ENCODE measurements around the gene COA5.

COA5 gene

GRCh38 chr2:98571796-98572195, 36.5 kb downstream of the COA5 start:
- TF ChIP-seq GATA3 (IDR thresholded peaks at IDR 0.05; ENCODE audit: low read depth, low read length) (no peak), GATA2 (IDR thresholded peaks at IDR 0.05; ENCODE audit: low read depth, low read length) (no peak)

DNA sequence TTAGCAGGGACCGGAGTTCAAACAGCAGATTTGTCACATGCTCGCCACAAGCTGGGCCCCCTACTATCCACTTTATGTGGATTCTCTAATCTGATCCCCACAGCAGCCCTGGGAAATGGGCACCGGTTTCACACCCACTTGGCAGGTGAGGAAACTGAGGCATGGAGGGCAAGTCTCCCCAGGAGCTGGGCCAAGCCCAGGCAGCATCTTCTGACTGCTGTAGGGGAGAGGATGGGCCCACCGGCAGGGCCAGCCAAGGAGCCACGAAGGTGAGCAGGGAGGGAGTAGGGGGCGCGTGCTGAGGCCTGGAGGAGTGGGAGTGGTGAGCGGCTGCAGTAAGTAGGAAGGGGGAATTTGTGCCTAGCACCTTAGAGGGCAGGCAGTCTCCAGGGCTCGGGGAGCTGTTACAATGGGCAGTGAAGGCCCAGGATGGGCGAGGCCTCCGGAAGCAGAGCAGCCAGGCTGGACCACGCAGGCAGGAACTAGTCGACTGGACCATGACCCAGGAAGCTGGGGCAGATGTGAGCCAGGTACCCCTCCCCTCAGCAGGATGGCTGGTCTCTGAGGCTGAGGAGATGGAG, 37.1 kb downstream of the COA5 start:
- no peak for TF ChIP-seq GATA2 (IDR thresholded peaks at IDR 0.05; ENCODE audit: low read depth, low read length)
- no peak for TF ChIP-seq GATA3 (IDR thresholded peaks at IDR 0.05; ENCODE audit: low read depth, low read length)

DNA sequence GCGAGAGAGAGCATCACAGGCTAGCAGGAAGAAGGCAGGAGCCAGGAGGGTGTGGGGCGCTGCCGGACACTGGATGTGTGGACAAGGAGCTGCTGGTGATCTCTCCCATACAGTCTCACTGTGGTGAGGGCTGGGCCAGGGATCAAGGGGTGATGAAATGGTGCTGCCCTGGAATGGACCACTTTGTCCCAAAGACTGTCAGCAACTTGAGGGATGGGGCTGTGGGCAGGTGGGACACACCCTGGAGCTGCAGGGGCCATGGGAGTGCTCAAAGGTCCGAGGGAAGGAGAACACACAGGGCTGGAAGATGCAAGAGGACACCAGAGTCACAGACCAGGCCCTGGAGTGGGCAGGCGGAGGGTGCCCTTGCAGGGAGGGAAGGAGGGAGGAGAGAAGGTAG, 38.0 kb downstream of the COA5 start:
- TF ChIP-seq GATA2 (IDR thresholded peaks at IDR 0.05; ENCODE audit: low read depth, low read length) (no peak), GATA3 (IDR thresholded peaks at IDR 0.05; ENCODE audit: low read depth, low read length) (no peak)

GRCh38 chr2:98569915-98570314, 38.4 kb downstream of the COA5 start:
- TF ChIP-seq GATA2 (IDR thresholded peaks at IDR 0.05; ENCODE audit: low read depth, low read length) (no peak), GATA3 (IDR thresholded peaks at IDR 0.05; ENCODE audit: low read depth, low read length) (no peak)

- TF ChIP-seq GATA2 (IDR thresholded peaks at IDR 0.05; ENCODE audit: low read depth, low read length) (no peak), GATA3 (IDR thresholded peaks at IDR 0.05; ENCODE audit: low read depth, low read length) (no peak)
Measured at GRCh38 chr2:98569197-98569793, 39.0 kb downstream of the COA5 start.

DNA sequence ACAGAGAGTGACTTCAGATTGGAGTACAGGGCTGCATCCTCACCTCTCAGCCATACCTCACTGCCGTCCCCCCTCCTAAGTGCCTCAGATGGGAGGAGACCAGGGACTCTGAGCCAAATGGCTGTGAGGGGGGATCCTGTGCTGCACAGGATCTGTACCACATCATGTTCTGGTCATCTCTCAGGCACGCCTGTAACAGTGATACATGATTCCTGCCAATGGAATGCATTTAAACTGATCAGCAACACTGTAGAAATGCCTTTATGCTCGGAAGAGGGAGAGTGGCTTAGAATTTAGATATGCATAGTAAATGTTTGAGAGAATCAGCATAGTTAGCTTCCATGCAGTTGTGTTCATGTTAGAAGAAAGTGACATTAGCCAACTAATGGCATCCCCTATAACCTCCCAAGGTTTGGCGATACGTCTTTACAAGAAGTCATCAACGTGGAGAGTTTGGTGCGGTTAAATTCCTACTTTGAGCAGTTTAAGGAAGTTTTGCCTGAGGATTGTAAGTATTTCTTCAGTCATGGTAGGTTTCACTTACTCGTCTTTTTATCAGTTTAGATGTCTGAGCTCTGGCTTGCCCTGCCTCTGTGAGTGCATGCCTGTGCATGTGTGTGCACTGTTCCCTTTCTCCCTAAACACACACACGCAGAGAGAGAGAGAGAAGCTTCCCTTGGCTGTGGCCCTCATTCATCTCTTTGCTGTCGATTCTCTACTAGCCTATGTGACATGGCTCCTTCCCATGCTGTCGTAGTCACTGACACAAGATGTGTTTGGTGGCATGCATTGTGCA, 40.0 kb downstream of the COA5 start:
- TF ChIP-seq GATA2 (IDR thresholded peaks at IDR 0.05; ENCODE audit: low read depth, low read length): no peak
- no peak for TF ChIP-seq GATA3 (IDR thresholded peaks at IDR 0.05; ENCODE audit: low read depth, low read length)

DNA sequence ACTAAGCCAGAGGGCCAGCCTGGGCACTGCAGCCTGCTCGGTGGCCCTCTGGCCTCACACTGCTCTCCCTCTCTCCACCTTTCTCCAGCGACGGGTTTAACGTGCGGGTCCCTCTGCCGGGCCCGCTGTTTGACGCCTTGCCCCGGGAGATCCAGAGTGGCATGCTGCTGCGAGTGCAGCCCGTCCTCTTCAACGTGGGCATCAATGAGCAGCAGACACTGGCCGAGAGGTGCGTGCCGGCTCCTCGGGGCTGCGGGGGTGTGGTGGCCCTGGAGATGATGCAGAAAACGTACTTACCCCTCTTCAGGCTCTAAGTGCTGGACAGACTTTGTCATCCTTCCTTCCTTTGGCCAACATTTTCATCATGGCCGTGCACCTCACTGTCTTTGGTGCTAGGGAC, 42.4 kb downstream of the COA5 start:
- no peak for TF ChIP-seq GATA2 (IDR thresholded peaks at IDR 0.05; ENCODE audit: low read depth, low read length)
- no peak for TF ChIP-seq GATA3 (IDR thresholded peaks at IDR 0.05; ENCODE audit: low read depth, low read length)

DNA sequence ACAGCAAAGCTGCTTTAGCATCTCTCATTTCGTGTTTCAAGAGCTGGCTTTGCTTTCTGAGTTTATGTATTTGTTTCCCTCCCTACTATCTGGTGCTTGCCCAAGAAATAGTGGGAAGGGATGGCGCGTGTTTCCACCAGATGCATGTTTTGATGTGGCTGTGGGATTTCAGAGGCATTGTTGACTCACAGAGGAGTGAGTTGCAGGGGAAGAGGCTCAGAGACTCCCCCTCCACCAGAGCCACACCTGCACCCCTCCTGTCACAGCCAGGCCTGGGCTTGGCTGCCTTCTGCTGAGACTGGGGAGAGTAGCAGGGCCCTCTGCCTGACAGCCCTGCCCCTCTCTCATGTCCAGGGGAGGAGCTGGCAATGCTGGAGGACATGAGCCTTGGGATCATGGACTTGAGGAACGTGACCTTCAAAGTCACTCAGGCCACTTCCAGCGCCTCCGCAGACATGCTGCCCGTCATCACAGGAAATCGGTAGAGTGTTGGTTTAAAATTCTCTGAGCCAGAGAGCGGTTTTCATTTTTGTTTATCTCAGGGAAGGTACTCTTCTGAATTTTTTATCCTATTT, 42.9 kb downstream of the COA5 start:
- TF ChIP-seq GATA2 (IDR thresholded peaks at IDR 0.05; ENCODE audit: low read depth, low read length) (no peak), GATA3 (IDR thresholded peaks at IDR 0.05; ENCODE audit: low read depth, low read length) (no peak)

DNA sequence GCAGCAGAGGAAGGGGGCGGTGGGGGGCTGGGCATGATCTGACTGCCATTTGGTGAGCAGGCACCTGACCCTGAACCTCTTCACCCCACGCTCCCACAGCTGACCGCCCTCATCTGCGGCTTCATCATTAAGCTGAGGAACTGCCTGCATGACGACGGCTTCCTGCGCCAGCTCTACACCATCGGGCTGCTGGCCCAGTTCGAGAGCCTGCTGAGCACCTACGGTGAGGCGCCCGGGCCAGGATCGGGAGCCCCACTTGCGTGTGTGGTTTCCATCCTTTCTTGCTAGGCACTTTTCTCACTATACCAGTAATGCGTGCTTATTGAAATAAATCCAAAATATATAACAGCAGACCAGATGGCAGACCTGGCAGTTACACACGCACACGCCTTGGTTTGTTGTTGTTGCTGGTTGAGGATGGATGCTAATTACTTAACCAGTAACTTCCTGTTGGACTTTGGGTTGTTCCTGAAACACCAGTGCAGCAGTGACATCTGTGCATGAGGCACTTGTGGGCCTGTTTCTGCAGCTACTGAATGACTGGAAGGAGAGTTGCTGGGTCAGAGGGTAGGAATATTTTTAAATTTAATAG, 43.7 kb downstream of the COA5 start:
- TF ChIP-seq GATA2 (IDR thresholded peaks at IDR 0.05; ENCODE audit: low read depth, low read length): no peak
- no peak for TF ChIP-seq GATA3 (IDR thresholded peaks at IDR 0.05; ENCODE audit: low read depth, low read length)

GRCh38 chr2:98563394-98563793, 44.9 kb downstream of the COA5 start:
- TF ChIP-seq GATA2 (IDR thresholded peaks at IDR 0.05; ENCODE audit: low read depth, low read length) (no peak), GATA3 (IDR thresholded peaks at IDR 0.05; ENCODE audit: low read depth, low read length) (no peak)

DNA sequence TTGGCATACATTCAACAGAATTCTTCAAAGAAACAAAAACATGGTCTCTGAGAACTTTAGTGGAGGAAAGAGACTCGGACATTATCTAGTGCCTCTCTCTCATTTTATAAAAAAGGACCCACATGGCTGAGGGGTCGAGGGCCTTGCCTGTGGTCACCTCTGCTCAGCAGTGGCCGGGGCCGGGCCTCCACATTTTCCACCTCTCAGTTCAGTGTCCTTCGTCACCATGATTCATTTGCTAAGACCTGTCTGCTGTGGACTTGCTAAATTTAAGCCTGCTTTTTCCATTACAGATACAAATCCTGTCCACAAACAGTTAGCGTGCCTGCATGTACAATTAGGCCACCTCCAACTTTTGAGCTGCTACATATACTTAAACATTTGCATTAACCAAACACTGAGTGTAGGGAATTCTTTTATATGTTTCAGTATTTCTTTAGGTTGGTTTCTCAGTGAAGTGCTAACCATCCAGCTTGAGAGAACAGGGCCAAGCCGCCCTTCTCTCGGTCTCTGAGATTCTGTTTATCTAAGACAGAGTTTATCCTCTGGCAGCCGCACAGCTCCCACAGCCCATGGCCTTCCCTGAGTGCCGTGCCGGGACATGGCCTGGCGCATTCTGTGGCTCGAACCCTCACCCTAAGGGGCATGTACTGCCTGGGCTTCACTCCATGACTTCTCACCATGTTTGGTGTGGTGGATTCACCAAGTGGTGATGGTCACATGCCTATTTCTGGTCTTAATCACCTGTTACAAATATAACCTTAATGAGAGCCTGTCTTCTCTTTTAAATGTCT, 46.2 kb downstream of the COA5 start:
- TF ChIP-seq GATA3 (IDR thresholded peaks at IDR 0.05; ENCODE audit: low read depth, low read length): no peak
- no peak for TF ChIP-seq GATA2 (IDR thresholded peaks at IDR 0.05; ENCODE audit: low read depth, low read length)

GRCh38 chr2:98561018-98561417, 47.3 kb downstream of the COA5 start:
- TF ChIP-seq GATA3 (IDR thresholded peaks at IDR 0.05; ENCODE audit: low read depth, low read length): no peak
- TF ChIP-seq GATA2 (IDR thresholded peaks at IDR 0.05; ENCODE audit: low read depth, low read length): no peak

GRCh38 chr2:98560256-98560771, 48.0 kb downstream of the COA5 start:
- TF ChIP-seq GATA3 (IDR thresholded peaks at IDR 0.05; ENCODE audit: low read depth, low read length) (no peak), GATA2 (IDR thresholded peaks at IDR 0.05; ENCODE audit: low read depth, low read length) (no peak)
